HG03060 (cell line): ENCODE results near the gene DUSP8.
A peak's percentile ranks its signal among the peaks of the same experiment; 100 is the strongest.

Source experiments
- ATAC-seq: cut with Tn5 transposase; IDR thresholded peaks from one replicate; pipeline ENCODE4 v1.9.1; 2021; ENCODE audit warnings: low read depth, moderate number of reproducible peaks; ENCODE audit not compliant: unreplicated experiment

Gene DUSP8

GRCh38 chr11:1536065-1536843, 35.8 kb downstream of the DUSP8 start:
- ATAC-seq, result no peak

- no peak for ATAC-seq
Observed at GRCh38 chr11:1534682-1535081, 37.4 kb downstream of the DUSP8 start.

- no peak for ATAC-seq
Observed at GRCh38 chr11:1534171-1534570, 37.9 kb downstream of the DUSP8 start.

GRCh38 chr11:1533342-1533725, 38.7 kb downstream of the DUSP8 start:
- ATAC-seq, result no peak

- ATAC-seq, result no peak
Observed at GRCh38 chr11:1532606-1533341, 39.3 kb downstream of the DUSP8 start.

GRCh38 chr11:1532014-1532586, 40.0 kb downstream of the DUSP8 start:
- ATAC-seq, result no peak

GRCh38 chr11:1531449-1532013, 40.5 kb downstream of the DUSP8 start:
- ATAC-seq, result no peak

- no peak for ATAC-seq
Observed at GRCh38 chr11:1530686-1531448, 41.2 kb downstream of the DUSP8 start.

- no peak for ATAC-seq
Observed at GRCh38 chr11:1529774-1530173, 42.3 kb downstream of the DUSP8 start.

- no peak for ATAC-seq
Observed at GRCh38 chr11:1529286-1529685, 42.8 kb downstream of the DUSP8 start.

GRCh38 chr11:1528710-1529109, 43.4 kb downstream of the DUSP8 start:
- ATAC-seq, result no peak

GRCh38 chr11:1526785-1527184, 45.3 kb downstream of the DUSP8 start:
- ATAC-seq, result no peak

- ATAC-seq, result no peak
Observed at GRCh38 chr11:1523779-1524178, 48.3 kb downstream of the DUSP8 start.

GRCh38 chr11:1523077-1523476, 49.0 kb downstream of the DUSP8 start:
- no peak for ATAC-seq

GRCh38 chr11:1522081-1522424, 50.0 kb downstream of the DUSP8 start:
- ATAC-seq, result no peak

GRCh38 chr11:1521382-1522080, 50.5 kb downstream of the DUSP8 start:
- peak; percentile 69 for ATAC-seq

GRCh38 chr11:1520663-1521267, 51.3 kb downstream of the DUSP8 start:
- no peak for ATAC-seq

- no peak for ATAC-seq
Observed at GRCh38 chr11:1520209-1520662, 51.8 kb downstream of the DUSP8 start.
